Activated gamma-delta T cell treated with Interleukin-2 at 50 U/mL for 16 hours (primary cell): ENCODE data around the gene PFKFB3.
"Not testable (repeated sequence)": the region's sequence is repeated elsewhere in the genome, so short reads cannot be mapped to it uniquely, and the experiment has no call there.

ENCODE experiments used
- DNase-seq: peaks from one replicate; pipeline ENCODE4 v3.0.0-alpha.2; 2020

The PFKFB3 gene

DNA sequence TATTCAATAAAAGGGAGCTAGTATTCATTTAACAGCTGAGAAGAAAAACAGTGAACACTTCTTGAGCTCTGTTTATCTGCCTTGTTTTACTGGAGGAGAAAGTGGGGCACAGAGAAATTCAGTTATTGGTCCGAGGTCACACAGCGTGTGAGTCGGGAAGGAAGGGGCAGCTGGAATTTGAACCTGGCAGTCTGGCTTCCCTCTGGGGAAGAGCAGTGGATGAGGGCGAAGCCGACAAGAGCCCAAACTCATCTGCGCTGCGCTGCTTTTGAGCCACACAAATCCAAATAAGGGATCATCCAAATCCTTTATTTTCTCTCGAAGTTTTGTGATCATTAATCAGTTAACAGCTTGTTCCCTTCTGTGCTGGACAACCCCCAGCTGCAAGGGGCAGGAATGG is 23.7 kb upstream of the PFKFB3 start:
- DNase-seq: no peak

DNA sequence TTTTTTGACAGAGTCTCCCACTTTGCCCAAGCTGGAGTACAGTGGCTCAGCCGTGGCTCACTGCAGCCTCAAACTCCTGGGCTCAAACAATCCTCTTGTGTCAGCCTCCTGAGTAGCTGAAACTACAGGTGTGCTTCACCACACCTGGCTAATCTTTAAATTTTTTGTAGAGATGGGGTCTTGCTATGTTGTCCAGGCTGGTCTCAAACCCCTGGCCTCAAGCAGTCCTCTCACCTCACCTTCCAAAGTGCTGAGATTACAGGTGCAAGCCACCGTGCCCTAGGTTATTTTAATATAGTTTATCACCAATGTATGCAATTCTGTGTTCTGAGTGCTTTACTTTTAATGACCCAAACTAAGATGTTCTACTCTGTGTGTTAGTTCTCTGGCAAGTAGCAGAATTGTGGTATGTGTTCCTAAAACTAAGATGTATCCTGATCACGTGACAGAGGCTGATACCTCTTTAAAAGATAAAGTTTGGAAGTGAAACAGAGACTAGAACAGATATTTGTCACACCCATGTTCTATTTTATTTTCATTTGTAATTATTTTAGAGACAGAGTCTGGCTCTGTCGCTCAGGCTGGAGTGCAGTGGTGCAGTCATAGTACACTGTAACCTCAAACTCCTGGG is 22.1 kb upstream of the PFKFB3 start:
- DNase-seq: no peak

DNA sequence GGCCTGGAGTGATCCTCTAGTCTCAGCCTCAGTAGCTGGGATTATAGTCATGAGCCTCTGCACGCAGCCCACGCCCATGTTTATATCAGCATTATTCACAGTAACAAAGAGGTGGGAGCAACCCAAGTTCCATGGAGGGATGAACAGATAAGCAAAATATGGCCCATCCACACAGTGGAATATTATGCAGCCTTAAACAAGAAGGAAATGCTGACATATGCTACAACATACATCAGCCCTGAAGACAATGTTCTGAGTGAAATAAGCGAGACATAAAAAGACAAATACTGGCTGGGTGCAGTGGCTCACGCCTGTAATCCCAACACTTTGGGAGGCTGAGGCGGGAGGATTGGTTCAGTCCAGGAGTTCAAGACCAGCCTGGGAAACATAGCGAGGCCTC is 21.5 kb upstream of the PFKFB3 start:
- DNase-seq: no peak

DNA sequence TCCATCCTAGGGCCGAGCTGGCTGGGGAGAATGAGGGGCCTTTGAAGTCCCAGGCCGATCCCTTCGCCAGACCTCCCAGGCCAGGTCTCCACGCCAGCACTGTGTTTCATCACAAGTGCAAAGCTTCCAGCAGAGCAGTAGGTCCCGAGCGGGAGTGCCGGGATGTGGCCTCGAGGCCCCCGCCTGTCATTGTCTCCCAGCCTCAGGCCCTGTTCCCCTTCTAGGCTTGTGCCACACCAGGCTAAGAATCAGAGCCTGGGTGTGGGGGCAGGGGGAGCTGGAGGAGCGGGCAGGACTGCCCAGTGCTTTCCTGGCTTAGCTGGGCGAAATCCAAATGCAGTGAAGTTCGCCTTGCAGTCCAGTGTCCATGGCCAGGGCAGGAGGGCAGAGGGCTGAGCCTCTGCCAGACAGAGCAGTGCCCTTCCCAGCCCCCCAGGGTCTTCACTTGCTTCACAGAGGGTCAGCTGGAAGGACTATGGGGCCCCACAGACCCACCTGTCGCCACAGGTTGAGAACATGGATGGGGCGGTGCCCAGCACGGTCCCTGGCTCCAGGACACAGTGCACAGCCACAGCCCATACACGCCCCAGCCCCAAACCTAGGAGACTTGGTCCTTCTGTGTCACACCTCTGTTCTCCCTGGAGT is 20.2 kb upstream of the PFKFB3 start:
- no peak for DNase-seq

DNA sequence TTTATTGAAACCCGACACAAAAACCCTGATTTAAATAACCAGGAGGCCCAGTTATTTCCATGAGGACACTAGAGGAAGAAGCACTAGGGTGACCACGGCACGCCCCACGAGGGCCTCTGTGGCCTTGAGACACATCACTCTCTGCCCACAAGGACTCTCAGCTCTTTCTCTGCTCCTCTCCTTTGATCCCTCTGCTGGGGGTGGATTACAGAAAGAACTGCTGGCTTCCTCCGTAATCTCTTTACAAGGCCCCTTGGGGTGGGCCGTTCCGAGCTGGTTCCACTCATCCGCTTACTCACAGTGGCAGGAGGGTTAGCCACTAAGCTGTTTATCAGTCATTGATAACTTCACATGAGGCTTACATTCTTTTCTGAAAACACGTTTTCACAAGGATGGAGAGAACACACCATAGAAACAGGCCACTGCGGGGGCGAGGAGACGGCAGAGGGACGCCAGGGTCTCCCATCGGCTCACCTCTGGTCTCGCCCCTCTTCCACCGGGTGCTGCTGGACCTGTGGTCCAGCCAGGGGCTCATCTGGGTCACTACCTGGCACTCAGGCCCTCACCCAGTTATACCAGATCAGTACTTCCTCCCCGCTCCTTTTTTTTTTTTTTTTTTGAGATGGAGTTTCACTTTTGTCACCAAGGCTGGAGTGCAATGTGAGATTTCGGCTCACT is 17.6 kb upstream of the PFKFB3 start:
- no peak for DNase-seq

GRCh38 chr10:6186894-6187256 is 15.9 kb upstream of the PFKFB3 start:
- DNase-seq: no peak

DNA sequence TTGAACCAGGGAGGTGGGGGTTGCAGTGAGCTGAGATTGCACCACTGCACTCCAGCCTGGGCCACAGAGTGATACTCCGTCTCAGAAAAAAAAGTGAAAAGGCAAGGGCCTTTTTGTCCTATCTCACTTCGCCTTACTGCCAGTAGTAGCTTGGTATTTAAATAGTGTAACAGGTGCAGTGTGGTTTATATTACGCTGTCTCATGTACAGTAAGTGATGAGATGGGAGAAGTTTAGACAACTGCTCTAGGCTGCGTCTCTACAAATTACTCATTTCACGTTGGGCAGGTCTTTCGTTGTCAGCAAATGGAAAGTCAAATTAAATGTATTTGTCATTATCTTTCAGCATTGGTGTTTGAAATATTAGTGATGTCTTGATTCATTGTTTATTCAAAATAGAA is 15.5 kb upstream of the PFKFB3 start:
- no peak for DNase-seq

- DNase-seq: not testable (repeated sequence)
Observed at GRCh38 chr10:6190033-6190432, 12.7 kb upstream of the PFKFB3 start.

DNA sequence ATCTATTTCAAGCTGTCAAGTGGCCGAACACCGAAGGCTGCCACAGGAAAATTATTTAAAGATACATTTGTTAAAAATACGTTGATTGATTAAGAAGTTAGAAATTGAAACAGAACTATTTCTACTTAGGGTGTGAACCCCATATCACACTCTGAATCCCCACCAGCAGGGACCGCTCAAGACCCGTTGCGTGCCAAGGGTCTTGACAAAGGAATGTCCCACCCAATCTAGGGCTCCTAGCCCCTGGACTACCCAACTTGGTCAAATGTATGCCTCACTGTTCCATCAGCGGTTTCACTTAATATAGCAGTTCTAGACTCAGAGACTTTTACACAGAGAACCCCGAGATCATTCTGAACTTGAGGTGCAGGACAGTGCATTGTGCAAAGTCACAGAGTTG is 11.6 kb upstream of the PFKFB3 start:
- no peak for DNase-seq

DNA sequence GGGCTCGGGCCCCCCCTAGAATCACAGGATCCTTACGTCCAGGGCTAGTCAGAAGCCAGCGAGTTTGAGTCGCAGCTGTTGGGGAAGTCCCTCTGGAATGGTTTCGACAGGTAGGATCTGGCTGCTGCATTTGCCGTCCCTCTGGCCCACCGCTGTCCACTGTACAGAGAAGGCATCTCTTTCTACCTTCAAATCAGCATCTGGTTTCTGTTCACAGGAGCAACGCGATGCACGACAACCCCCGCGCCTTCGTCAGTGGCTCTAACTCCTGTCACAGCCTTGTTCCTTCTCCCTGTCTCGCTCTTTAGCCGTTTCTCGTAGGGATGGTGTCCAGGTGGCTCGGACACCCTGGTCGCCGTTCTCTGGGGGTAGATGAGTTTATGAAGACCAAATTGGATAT is 11.2 kb upstream of the PFKFB3 start:
- no peak for DNase-seq

GRCh38 chr10:6193342-6193741 is 9.4 kb upstream of the PFKFB3 start:
- not testable (repeated sequence) for DNase-seq

DNA sequence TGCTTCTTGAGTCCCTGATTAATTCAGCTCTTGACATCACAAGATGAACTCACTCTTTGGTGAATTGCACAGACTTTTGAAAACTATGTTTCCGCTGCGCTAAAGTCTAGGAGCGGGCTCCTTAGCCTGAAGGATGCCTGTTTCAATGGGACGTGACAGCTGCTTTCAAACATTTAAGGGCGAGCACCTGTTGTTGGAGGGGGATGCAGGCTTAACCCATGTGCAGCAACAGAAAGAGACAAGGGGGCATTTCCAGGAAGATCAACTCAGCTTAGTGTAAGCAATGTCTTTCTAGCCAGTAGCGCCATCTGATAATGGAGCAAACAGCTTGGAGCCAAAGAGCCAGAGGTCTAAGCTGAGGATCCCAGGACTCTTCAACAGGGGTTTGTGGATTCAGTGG is 8.4 kb upstream of the PFKFB3 start:
- DNase-seq: no peak

- DNase-seq: no peak
Observed at GRCh38 chr10:6195376-6195775, 7.4 kb upstream of the PFKFB3 start.

GRCh38 chr10:6195846-6196245 is 6.9 kb upstream of the PFKFB3 start:
- no peak for DNase-seq

DNA sequence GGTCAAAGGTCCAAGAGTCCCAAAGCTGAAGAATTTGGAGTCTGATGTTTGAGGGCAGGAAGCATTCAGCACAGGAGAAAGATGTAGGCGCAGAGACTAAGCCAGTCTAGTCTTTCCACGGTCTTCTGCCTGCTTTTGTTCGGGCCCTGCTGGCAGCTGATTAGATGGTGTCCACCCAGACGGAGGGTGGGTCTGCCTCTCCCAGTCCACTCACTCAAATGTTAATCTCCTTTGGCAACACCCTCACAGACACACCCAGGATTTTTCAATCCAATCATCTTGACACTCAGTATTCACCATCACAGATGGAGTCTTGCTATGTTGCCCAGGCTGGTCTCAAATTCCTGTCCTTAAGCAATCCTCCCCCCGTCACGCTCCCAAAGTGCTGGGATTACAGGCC is 6.2 kb upstream of the PFKFB3 start:
- DNase-seq: not testable (repeated sequence)

DNA sequence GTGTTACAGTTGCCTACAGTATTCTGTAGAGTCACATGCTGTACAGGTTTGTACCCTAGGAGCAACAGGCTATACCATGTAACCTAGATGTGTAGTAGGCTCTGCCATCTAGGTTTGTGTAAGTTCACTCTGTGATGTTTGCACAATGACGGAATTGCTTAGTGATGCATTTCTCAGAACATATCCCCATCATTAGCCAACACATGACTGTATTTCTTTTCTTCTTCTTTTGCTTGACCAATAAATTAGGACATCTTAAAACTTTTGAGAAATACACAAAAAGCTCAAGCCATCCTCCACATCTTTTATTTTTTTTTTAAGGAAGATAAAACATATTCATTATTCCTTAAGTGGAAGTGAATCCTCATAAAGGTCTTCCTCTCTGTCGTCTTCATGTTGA is 5.4 kb upstream of the PFKFB3 start:
- no peak for DNase-seq

DNA sequence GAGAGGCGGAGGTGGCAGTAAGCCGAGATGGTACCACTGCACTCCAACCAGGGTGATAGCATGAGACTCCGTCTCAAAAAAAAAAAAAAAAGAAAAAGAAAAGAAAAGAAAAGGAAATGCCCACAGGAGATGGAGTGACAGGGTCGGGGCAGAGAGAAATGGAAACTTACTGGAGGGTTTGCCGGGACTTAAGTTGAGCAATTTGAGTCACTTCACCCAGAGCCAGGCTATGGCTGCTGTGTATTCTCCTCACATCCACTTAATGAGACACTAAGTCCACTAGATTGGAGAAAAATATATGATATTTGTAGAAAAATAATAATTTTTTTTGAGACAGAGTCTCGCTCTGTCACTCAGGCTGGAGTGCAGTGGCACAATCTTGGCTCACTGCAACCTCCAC is 4.6 kb upstream of the PFKFB3 start:
- no peak for DNase-seq

DNA sequence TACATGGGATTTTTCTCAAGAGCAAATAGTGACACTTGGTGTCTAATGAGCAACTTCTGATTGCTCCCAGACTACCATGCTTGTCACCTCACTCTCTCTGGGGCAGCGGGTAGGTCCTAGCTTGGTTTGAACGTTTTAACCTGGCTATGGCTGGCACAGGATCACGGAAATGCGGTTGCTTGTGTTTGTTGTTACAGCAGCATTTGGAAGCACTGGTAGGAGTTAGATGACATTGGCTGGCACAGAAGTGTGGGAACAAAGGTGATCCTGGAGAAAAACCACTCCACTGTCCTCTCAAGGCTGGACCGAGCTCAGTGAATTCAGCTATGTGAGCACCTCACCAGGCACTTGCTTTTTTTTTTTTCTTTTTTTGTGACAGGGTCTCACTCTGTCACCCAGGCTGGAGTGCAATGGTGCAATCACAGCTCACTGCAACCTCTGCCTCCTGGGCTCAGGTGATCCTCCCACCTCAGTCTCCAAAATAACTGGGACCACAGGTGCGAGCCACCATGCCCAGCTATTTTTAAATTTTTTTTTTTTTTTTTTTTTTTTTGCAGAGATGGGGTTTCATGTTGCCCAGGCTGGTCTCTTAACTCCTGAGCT is 3.5 kb upstream of the PFKFB3 start:
- no peak for DNase-seq

DNA sequence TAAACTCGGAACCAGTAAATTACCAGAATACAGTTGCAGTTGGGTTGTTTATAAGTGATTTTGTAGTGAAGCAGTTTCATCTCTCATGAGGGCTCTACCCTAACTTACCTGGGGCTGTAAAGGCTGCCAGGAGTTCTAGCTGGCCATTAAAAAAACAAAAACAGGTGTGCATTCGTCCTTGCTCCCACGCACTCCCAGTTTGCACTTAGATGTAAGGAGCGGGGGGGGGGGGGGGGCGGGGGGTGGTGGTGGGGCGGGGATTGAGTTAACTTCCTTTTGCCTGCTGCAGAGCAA is 2.3 kb upstream of the PFKFB3 start:
- DNase-seq: no peak

DNA sequence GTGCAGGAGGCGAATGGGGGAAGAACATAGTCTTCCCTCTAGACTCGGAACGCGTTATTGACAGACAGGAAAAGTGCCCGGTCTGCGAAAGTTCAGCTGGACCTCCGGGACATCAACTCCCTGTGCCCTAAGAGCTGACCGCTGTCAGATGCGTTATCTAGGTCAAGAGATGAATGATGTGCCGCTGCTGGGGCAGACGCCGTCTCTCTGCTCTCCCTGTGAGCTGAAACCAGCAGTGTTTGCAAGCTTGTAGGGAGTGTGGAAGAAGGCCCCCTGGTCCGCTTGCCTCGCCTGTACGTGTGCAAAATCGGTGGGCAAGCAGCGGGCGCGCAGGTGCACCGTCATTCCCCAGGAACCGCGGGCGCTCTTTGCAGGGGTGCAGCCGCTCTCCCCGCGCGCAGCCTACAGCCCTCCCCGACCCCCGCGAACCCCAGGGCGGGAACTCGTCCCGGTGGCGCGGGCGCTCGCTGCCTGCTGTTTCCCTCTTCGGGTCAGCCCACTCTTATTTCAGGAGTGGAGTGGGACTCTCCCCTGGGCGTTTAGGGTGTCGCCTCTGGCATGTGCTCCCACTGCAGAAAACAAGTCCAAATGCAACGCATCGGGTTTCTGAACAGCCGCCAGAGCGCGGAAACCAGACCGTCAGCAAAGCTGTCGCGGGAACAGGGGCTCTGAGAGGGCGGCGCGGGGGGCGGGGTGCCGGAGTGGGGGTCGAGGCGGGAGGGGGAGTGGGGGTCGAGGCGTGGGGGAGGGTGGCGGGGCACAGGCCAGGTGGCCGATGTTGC is 1.8 kb upstream of the PFKFB3 start:
- DNase-seq: peak; percentile 32

DNA sequence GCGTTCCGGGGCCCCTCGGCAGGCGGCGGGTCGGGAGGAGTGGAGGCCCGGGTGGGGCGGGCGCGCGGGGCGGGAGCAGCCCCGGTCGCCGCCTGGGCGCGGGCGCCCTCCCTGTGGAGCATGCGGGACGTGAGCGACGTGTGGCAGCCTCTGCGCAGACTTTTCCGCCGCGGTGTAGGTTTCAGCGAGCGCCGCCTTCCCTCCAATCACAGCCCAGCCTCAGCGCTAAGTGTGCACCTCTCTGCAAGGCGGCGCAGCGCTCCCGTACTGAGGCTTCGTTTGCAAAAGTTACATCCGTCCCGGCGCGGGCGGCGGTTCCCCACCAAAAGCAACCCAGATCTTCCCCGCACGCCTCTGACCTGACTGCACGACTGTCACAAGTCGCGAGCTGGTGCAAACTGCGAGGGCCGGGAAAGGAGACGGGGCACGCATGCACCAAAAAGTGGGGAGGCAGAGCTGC is 1.2 kb upstream of the PFKFB3 start:
- DNase-seq: peak; percentile 73

GRCh38 chr10:6202098-6202683 is 541 bp upstream of the PFKFB3 start:
- DNase-seq: no peak
